NCI-H510A (cell line): ENCODE results near the gene SRI.

Experiments
- DNase-seq: peaks from one replicate; lab custom pipeline; 2025; lab: John Stamatoyannopoulos, UW

The SRI gene

DNA sequence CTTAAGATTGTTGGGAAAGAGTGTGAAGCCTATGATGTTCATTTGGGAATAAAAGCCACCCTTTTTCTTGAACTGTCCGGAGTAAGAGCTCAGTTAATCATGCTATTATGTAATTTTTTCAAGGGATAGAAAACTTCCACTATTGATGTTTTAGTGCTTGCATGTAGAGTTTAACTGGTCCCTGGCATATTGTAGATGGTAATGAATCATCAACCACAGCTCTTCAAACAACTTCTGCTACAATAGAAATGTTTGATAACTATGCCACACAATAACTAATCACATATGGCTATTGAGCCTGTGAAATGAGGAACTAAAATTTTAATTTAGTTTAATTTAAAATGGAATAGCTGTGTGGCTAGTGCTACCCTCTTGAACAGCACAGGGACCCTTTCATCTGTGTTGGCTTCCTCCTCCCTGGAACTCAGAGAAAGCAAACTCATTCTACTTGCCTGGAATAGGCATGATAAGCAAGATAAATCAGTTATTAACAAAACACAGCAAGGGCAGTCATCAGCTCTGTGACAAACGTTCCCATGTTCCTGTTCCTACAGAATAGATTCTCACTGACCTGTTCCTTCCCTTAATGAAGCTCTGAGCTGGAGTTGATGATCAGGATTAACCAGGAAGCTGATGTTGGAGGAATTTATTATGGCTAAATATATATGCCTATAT is 4.9 kb upstream of the SRI start:
- DNase-seq: no peak

DNA sequence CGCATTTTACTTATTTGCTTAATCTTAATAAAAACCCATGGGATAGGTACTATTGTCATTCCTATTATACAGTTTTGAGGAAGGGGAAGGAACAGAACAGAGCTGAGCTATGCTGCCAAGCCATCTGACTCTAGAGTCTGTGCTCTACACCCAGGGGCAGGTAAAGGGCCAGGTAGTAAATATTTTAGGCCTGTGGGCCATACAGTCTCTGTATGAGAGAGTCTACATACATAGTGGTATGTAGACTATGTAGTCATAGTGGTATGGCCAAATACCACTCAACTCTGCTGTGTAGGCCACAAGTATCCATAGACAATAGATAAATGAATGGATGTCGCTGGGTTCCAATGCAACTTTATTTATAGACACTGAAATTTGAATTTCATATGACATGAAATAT is 3.4 kb upstream of the SRI start:
- no peak for DNase-seq

DNA sequence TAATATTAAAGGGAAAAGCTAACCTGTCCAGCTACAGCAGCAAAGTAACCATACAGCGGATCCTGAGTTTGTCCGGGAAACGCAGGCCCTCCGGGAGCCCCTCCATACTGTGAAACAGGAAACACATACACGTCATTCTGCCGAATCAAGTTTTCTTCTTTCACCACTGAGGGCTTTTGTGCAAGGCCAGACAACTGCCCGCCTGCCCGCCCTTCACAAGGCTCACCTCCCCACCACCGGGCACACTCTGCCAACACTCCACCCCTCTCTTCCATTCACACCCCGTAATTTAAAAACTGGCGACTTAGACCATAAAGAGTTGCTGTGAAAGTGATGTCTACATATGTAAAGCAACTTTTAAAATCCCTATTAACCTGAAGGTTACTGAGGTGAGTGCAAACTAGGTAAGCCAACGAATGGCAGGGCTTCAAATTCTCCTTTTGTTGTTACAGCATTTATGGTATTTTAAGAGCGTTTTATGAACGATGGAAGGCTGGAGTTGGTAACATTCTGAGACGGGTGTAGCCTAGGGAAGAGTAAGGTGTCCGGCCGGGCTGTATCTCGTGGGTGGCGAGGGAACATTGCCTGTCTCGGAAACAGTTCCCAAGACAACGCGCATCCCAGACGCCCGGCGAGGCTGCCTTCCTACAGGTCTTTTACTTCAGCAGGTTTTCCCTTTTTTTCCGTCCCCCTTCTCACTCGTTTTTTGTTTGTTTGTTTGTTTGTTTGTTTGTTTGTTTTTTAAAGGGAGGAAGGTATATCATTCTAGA is 817 bp downstream of the SRI start:
- peak; percentile 8 for DNase-seq

DNA sequence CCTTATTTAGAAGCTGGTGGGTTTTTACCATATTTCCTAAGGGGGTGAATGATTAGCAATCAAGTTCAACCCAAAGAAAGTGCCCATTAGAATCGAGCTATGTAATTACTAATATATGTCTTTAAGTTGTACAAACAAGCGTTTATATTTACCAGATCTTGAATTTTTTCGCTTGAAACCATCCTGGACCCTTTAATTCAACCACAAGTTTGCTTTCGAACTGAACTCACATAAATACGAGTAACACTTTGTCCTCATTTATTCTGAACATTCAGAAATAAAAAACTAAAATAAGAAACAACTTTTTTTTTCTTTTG is 1.5 kb downstream of the SRI start:
- DNase-seq: no peak

DNA sequence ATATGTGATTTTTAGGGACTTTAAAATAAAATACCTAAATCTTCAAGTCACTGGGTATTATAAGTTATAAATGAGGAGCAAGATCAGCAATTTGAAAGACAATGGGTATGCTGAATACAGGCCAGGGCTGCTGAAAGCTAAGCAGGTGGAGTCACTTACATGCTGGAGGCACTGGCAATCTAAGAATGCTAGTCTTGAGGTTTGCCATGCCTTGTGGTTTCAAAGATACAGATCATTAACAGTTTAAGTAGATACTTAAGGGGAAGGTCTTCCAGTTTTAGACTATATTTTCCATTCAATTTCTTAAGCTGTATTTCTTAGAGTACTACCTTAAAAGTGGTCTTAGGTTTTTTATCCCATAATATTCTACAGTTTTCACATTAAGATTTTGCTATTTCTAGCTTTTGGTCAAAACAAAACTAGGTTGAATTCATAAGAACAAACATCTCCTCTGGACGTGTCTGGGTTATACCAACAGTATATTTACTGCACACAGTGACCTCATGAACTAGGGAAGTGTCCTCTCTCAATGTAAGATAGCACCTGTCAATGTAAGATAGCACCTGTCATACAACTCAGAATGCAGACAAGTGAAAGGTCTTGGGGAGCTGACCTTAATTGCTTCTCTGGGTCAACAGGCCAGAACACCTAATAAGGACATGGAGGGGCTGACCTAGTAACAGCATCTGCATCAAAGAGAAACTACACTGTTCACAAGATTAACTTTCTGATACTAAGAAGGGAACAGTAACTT is 2.0 kb downstream of the SRI start:
- no peak for DNase-seq

DNA sequence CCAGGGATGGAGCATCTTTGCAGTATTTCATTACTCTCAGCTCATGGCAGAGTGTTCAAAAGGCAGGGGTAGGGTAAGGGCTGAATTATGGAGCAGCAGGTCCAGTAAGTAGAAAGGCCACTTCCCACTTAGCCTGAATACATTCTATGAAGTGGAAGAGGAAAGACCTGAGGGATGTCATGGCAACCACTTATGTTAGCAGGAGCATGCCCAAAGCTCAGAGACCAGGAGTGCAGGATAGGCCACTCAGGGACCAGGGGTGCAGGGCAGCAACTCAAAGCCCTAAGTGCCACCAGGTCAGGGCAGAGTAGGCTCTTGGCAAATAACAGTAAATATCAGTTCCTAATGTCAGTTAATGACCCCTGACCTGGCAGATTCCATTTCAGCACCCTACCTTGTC is 3.6 kb downstream of the SRI start:
- DNase-seq: peak; percentile 9

DNA sequence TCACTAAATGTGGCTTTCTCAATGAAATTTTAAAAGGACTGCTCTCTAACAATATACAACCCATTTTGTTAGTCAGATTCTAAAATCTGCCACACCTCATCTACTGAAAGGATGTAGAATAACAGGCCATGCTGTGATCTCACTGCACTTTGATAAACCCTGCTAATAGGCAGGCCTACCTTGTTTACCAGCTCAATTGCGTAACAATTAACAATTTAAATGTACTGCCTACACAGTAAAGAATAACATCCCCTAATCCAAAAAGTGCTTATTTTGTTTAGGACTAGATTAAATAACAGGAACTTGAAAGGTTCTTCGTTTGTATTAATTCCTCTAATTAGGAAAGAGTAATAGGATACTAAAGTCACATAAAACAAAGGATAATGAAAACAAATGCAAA is 4.5 kb downstream of the SRI start:
- no peak for DNase-seq

DNA sequence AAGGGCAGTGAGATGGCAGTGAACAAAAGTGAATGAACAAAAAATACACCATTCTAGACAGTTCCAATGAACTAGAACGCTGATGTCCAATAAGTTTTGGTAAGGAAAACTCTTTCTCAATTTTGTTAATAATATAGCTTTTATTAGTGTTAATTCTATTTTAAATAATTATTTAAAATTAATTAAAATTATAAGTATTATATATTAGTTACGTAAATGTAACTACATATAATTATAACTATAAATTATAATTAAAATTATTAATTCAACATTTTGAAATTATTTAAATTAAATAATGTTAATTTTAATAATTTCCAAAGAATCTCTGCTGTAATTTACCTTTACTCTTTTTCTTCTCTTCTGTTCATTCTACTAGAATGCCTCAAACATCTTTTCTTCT is 5.4 kb downstream of the SRI start:
- DNase-seq: no peak

DNA sequence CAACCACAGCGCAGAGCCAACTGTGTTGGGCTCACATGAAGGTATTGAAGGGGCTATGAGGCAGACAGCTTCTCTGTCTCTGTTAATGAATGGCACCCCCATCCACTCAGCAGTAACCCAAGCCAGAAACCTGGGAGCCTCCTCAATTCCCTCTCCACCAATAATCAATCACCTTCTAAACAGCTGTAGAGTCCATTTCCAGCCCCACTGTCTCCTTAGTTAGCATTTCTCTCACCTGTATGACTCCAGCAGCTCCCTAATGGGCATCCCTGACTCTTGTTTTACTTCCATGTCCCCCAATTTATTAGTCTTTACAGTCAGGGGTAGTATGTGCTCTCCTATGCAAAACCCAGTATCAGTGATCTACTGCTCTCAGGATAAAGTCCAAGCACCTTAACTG is 6.9 kb downstream of the SRI start:
- no peak for DNase-seq

DNA sequence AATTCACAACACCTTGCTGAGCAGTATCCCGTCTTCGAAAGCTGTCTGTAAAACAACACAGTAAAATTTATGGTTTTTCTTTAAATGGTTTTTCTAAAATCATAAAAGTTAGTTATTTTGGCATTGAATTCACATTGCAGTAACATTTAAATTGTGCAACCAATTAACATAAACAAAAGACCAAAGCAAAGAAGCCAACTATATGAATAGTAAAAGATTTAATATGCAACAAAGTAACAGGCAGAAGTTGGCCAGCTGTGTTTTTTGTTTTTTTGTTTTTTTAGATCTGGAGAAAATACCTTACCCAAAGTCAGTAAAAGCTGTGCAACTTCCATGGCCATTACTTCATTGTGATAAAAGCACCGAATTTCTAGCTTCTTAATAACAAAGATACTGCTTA is 11.3 kb downstream of the SRI start:
- no peak for DNase-seq

DNA sequence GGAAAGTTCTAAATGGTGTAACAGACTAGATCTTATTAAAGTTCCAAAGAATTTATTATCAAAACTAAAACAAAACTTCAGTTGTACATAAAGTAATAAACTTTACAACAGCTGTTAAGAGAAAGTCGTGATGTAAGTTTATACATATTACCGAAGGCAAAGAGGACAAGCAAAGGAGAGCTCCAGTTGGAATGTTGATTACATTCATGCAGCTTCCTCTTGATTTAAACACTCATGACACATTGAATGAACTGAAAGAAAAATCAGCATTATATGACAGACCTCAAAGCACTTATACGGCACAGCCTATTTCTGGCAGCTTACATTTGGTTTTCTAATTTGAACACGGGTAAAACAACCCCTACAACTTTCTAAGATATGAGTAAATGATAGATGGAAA is 13.6 kb downstream of the SRI start:
- DNase-seq: no peak

DNA sequence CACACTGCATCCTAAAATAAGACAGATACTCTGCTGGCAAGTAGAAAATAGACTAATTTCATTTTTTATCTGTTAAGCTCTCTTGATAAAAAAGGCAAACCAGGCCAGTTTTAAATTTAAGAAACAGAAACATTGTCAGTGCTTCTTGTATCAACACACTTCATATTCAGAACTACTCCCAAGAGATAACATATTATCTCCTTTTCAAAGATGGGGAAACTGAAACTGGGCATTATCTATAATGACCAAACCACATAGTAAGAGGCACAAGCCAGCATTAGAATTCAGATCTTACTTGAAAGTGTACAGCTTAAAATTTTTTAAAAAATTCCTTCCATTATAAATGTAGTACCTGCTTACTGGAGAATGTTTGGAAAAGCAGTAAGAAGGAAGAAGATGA is 14.7 kb downstream of the SRI start:
- no peak for DNase-seq

DNA sequence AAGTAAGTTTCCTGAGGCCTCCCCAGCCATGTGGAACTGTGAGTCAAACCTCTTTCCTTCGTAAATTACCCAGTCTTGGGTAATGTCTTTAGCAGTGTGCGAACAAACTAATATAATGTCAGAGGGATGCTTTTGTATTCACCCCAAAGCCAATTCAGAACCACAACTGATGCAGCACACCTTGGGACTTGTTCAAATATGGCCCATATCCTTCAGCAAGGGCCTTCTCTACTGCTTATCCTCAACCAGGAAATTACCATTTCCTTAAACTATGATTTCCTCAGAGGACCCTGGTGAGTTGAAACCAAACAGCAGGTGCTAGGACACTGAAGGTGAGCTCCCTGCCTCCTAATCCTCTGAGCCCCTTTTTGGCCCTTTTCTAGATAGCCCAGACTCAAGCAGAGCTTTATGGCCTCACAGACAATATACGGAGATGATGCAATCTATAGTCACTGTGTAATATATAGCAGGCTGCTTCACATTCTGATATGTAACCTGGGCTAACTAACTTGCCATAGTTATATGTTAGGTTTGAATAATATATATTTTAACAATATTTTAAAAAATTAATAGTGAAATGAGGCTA is 15.2 kb downstream of the SRI start:
- DNase-seq: no peak

DNA sequence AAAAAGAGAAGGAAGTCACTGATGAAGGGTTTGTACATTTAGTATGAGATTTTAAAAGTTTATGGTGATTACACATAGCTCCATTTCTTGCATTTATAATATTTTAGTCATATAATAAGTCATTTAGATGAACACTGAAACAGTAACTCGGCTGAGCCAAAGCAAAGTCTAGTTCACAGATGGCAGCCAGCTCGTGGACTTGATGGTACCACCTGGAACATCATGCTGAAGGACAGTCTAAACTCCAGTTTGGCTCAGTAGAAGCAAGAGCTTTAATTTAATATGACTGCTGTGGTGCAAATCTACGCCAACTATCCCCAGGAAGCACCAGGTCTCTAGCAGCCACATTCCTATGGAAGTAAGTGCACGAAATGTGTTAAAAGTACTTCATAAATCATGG is 16.4 kb downstream of the SRI start:
- no peak for DNase-seq

DNA sequence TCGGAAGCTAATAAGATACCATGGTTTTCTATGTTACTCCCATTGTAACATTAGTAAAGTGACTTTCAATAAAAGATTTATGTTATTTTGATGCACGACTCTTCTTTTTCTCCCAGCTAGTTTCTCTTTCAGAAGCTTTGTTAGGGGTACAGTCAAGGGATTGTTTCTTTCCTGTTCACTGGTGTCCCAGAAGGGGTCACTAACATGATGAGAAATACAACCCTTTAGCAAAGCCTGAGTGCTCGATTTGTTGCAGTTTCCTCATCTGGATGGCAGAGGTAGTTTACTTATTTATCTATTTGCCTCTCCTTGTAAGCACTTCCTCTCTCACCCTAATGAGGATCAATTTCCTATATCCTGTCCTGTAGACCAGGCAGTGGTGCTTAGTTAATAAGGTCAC is 17.0 kb downstream of the SRI start:
- DNase-seq: no peak

DNA sequence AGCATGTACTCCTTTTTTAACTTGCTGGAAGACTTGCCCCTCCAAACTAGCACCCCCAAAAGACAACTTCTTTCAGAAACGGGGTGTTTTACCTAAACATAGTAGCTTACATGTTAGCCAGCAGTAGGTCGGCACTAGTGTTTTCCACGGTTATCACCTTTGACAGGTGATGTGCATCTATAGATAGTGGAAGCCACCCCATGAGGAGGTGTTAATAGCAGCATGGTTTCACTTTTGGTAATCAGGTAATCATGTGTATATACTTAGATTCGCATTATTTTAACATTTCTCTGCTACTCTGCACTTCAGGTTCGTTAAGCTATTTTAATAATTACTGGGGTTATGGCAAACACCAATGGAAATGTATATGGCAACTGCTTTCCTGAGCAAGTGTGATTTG is 17.6 kb downstream of the SRI start:
- DNase-seq: no peak

DNA sequence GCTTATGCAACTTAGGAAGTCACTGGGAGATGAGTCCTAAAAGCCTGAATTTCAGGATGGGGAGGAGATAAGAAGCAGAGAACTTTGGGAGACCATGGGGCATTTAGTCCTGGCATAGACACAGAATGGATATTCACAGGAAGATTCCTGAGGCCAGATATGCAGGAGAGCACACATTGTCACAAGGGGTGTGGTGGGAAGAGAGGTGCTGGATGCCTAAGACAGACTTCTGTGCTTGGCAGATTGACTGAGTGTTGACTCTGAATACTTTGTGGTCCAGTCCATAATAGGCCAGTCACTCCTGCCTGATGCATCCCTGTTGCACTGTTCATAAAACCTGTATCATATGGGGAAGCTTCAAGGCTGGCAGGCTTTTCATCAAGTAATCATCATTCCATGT is 18.5 kb downstream of the SRI start:
- DNase-seq: no peak

DNA sequence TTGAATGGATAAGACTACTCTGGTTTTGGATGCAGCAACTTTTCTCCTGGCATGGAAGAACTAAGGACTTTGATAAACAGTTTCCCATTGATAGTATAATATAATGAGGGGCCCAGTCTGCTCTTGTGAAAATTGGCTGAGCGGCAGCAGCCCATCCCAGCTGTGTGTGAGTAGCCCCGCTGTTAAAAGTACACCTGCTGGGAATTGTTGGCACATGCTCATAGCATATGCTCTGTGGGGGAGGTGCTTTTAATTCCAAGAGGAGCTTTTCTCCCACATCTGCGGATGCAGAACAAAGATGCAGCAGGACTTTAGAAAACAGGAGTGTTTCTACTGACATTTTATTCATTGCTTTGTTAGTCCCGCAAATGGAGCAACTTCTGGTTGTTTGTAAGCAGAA is 19.0 kb downstream of the SRI start:
- DNase-seq: peak; percentile 34

DNA sequence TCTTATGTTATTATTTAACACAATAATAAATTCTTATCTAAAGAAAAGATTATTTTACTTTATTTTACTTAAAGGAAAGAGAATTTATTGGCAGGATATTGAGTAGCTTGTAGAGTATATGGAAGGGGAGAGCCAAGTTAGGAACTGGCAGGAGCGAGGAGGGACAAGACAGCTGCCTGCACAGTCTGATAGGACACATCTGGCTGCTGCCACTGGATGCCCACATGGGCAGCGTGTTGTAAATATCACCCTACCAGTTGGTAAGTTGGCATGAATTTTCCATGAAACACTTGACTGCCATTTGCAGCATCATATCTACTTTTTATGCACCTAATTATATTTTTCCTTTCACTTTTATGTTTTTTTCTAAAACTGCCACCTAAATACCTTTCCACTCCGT is 19.6 kb downstream of the SRI start:
- DNase-seq: no peak

DNA sequence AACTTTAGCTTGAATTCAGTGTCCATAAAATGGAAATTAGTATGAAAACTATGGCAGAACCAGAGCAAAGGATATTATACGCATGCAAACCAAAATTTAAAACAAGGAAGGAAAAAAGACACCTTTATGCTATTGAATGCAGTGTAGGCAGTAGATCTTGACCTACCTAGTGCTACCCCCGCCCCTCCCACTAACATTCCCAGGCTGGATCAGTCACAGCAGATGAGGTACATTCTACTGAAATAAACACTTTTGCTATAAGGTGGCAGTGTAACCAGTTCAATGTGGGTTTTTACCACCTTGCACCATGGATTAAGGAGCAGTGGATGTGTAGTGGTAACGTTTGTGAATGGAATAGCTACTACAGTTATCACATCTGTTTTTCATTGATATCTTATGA is 27.9 kb downstream of the SRI start:
- no peak for DNase-seq

DNA sequence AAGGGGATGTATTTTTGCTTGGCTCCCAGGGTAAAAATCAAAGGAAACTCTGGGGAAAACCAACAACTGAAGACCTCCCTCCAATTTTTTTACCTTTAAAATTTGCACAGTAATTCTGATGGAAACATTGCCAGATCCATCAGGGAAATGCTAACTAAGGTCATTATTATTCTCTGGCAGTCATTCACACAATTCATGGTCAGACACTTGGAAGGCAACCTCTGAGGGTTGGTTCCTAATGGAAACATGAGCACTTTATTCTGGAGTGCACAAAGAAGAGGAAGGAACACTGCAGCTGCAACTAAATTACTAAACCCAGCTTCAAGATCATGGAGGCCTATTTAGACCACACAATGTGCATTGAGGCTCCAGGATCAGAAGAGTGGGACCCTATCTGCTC is 34.2 kb downstream of the SRI start:
- no peak for DNase-seq

DNA sequence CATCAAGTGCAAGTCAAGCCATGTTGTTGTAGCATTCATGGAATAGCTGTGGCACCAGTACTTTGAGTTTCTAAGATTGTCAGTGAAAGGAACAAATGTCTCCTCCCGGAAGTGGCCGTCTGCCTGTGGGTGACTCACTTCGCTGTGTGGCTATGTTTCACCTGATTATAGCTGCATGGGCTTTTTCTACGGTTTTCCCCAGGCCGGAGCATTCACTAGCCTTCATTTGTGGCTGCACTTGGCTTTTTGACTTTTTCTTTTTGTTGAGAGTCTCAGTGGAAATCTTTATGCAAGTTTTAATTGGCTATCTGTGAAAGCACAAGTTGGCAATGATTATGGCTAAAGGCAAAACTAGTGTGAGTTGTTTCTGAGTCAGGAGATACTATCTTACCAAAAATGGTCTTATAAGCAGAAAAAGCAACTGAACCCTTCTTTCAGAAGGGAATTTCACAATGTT is 35.0 kb downstream of the SRI start:
- no peak for DNase-seq

DNA sequence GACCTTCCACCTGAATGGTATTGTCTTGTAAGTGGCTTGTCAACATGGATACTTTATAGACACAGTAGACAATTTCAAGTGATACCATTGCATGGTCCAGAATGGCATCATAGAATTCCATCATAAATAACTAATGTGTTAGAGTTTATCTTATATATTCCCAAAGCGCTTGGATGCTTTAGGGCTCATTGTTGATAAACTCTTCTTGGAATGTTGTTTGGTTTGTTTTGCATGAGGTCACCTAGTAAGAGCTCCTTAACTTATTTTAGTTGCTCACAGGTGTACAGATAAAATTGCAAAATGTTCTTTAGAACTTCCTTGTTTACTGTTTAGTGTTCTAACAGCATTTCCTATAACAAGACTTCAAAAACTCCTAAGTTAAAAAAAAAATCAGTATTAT is 36.8 kb downstream of the SRI start:
- no peak for DNase-seq
